HUES6 (cell line): ENCODE measurements around the gene CDH18.
A peak's percentile ranks its signal among the peaks of the same experiment; 100 is the strongest.

Experiments
- H3K27ac ChIP-seq: 2 replicates; pipeline ENCODE4 v1.7.0; 2013; ENCODE audit warnings: low read depth, mild to moderate bottlenecking, low read length, inconsistent platforms
- H3K27me3 ChIP-seq: 2 replicates; pipeline ENCODE4 v1.6.1; 2013; ENCODE audit warnings: low read length; ENCODE audit not compliant: control insufficient read depth, insufficient read depth
- H3K36me3 ChIP-seq: 2 replicates; pipeline ENCODE4 v1.6.1; 2013; ENCODE audit warnings: low read length; ENCODE audit not compliant: control insufficient read depth, insufficient read depth
- H3K4me1 ChIP-seq: 2 replicates; pipeline ENCODE4 v1.6.1; 2013; ENCODE audit warnings: low read length; ENCODE audit not compliant: control insufficient read depth, insufficient read depth
- H3K4me3 ChIP-seq: 2 replicates; pipeline ENCODE4 v1.5.1; 2013; ENCODE audit warnings: low read depth, low read length
- H3K9ac ChIP-seq: one replicate; pipeline ENCODE4 v1.6.1; 2013; ENCODE audit warnings: mild to moderate bottlenecking, low read length
- H3K9me3 ChIP-seq: 2 replicates; pipeline ENCODE4 v1.6.1; 2013; ENCODE audit warnings: low read depth, low read length; ENCODE audit not compliant: control insufficient read depth, insufficient read depth

Gene CDH18

GRCh38 chr5:19988457-19988856, 457 bp upstream of the CDH18 start:
- no peaks in the 10 kb centered on the region for H3K9me3 ChIP-seq
- 0 out of 2 replicates have a peak, but pooled peaks cover 4% of the 10 kb centered on the region for H3K4me1 ChIP-seq
- H3K27ac ChIP-seq = no peak overlapping the region
- H3K4me3 ChIP-seq = peak overlapping the region; percentile 62
- H3K9ac ChIP-seq = no peak overlapping the region
- peaks cover 45% of the 10 kb centered on the region for H3K27me3 ChIP-seq
- H3K36me3 ChIP-seq = no peaks in the 10 kb centered on the region

- Histone ChIP-seq H3K27ac (no peak overlapping the region), H3K27me3 (peaks cover 45% of the 10 kb centered on the region), H3K4me3 (no peak overlapping the region), H3K9ac (no peak overlapping the region), H3K9me3 (no peaks in the 10 kb centered on the region), H3K36me3 (no peaks in the 10 kb centered on the region), H3K4me1 (0 out of 2 replicates have a peak, but pooled peaks cover 4% of the 10 kb centered on the region)
These were observed 1.2 kb downstream of the CDH18 start for GRCh38 chr5:19986806-19987205.

- Histone ChIP-seq H3K4me3 (no peak overlapping the region), H3K9me3 (no peaks in the 10 kb centered on the region), H3K9ac (no peak overlapping the region)
These were observed 1.9 kb downstream of the CDH18 start for GRCh38 chr5:19986031-19986619.

GRCh38 chr5:19978476-19978875, 9.5 kb downstream of the CDH18 start:
- no peak overlapping the region for H3K27ac ChIP-seq

More at GRCh38 chr5:19986031-19986619, 1.9 kb downstream of the CDH18 start:
- Histone ChIP-seq H3K4me1 (0 out of 2 replicates have a peak, but pooled peaks cover 4% of the 10 kb centered on the region), H3K27me3 (peaks cover 45% of the 10 kb centered on the region), H3K27ac (no peak overlapping the region), H3K36me3 (no peaks in the 10 kb centered on the region)

GRCh38 chr5:19977099-19977498, 10.9 kb downstream of the CDH18 start:
- Histone ChIP-seq H3K27ac (no peak overlapping the region), H3K27me3 (no peaks in the 10 kb centered on the region), H3K4me3 (no peak overlapping the region), H3K9ac (no peak overlapping the region), H3K9me3 (no peaks in the 10 kb centered on the region), H3K4me1 (no peaks in the 10 kb centered on the region), H3K36me3 (no peaks in the 10 kb centered on the region)

More at GRCh38 chr5:19978476-19978875, 9.5 kb downstream of the CDH18 start:
- H3K27me3 ChIP-seq = no peaks in the 10 kb centered on the region
- no peak overlapping the region for H3K9ac ChIP-seq
- H3K4me1 ChIP-seq = no peaks in the 10 kb centered on the region
- H3K4me3 ChIP-seq = no peak overlapping the region
- H3K36me3 ChIP-seq = no peaks in the 10 kb centered on the region
- no peaks in the 10 kb centered on the region for H3K9me3 ChIP-seq

- Histone ChIP-seq H3K27me3 (no peaks in the 10 kb centered on the region), H3K27ac (no peak overlapping the region), H3K36me3 (no peaks in the 10 kb centered on the region), H3K9ac (no peak overlapping the region), H3K9me3 (no peaks in the 10 kb centered on the region), H3K4me1 (no peaks in the 10 kb centered on the region), H3K4me3 (no peak overlapping the region)
These were observed 12.2 kb downstream of the CDH18 start for GRCh38 chr5:19975795-19976194.

GRCh38 chr5:19960451-19960850, 27.5 kb downstream of the CDH18 start:
- Histone ChIP-seq H3K27ac (no peak overlapping the region), H3K4me3 (no peak overlapping the region), H3K36me3 (no peaks in the 10 kb centered on the region), H3K9ac (no peak overlapping the region), H3K9me3 (no peaks in the 10 kb centered on the region), H3K4me1 (no peaks in the 10 kb centered on the region), H3K27me3 (no peaks in the 10 kb centered on the region)

GRCh38 chr5:19959830-19960384, 28.1 kb downstream of the CDH18 start:
- Histone ChIP-seq H3K4me3 (no peak overlapping the region), H3K36me3 (no peaks in the 10 kb centered on the region), H3K27ac (no peak overlapping the region), H3K27me3 (no peaks in the 10 kb centered on the region), H3K4me1 (no peaks in the 10 kb centered on the region), H3K9me3 (no peaks in the 10 kb centered on the region), H3K9ac (no peak overlapping the region)

- H3K4me3 ChIP-seq = no peak overlapping the region
- H3K36me3 ChIP-seq = no peaks in the 10 kb centered on the region
- no peaks in the 10 kb centered on the region for H3K9me3 ChIP-seq
- no peaks in the 10 kb centered on the region for H3K27me3 ChIP-seq
- H3K4me1 ChIP-seq = no peaks in the 10 kb centered on the region
- no peak overlapping the region for H3K9ac ChIP-seq
- H3K27ac ChIP-seq = no peak overlapping the region
These were observed 37.1 kb downstream of the CDH18 start for GRCh38 chr5:19950897-19951296.

- H3K9me3 ChIP-seq = no peaks in the 10 kb centered on the region
- no peaks in the 10 kb centered on the region for H3K36me3 ChIP-seq
- no peaks in the 10 kb centered on the region for H3K27me3 ChIP-seq
- H3K27ac ChIP-seq = no peak overlapping the region
- H3K9ac ChIP-seq = no peak overlapping the region
- no peaks in the 10 kb centered on the region for H3K4me1 ChIP-seq
- H3K4me3 ChIP-seq = no peak overlapping the region
These were observed 47.8 kb downstream of the CDH18 start for GRCh38 chr5:19940192-19940591.

- no peak overlapping the region for H3K4me3 ChIP-seq
- no peak overlapping the region for H3K9ac ChIP-seq
- no peaks in the 10 kb centered on the region for H3K9me3 ChIP-seq
- no peaks in the 10 kb centered on the region for H3K27me3 ChIP-seq
- no peaks in the 10 kb centered on the region for H3K36me3 ChIP-seq
- H3K27ac ChIP-seq = no peak overlapping the region
- peaks cover 34% of the 10 kb centered on the region for H3K4me1 ChIP-seq
These were observed 57.5 kb downstream of the CDH18 start for GRCh38 chr5:19930451-19930850.
